GM19043 (cell line): ENCODE measurements around the gene PKHD1.

Experiments
- ATAC-seq: cut with Tn5 transposase; IDR thresholded peaks from one replicate; pipeline ENCODE4 v1.9.1; 2021; ENCODE audit warnings: low read depth; ENCODE audit not compliant: unreplicated experiment

Gene PKHD1

GRCh38 chr6:52108128-52108527 is 20.7 kb upstream of the PKHD1 start:
- ATAC-seq: no peak

- ATAC-seq: no peak
These were observed 19.6 kb upstream of the PKHD1 start for GRCh38 chr6:52106994-52107393.

DNA sequence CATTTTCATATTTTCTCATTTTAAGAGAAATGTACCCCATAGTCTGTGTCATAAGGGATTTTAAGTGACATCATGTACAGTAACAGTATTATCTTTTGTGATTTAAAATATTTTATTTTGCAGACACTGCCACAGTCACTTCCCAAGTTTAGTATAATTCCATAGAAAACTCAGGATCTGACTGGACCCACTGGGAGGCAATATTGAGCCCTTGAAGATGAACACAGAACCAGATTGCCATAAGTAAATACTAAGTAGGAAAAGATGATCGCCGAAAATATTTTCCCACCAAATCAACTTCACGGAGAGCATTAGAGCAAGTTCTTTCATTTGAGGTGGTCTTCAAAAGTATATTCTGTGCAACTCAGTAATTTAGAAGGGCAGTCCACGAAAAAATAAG is 17.6 kb upstream of the PKHD1 start:
- no peak for ATAC-seq

- no peak for ATAC-seq
These were observed 16.2 kb upstream of the PKHD1 start for GRCh38 chr6:52103623-52104022.

- no peak for ATAC-seq
These were observed 15.0 kb upstream of the PKHD1 start for GRCh38 chr6:52102405-52102804.

GRCh38 chr6:52098721-52099120 is 11.3 kb upstream of the PKHD1 start:
- no peak for ATAC-seq

GRCh38 chr6:52089758-52090348 is 2.4 kb upstream of the PKHD1 start:
- ATAC-seq: no peak

GRCh38 chr6:52086741-52087140 is 672 bp downstream of the PKHD1 start:
- ATAC-seq: no peak

GRCh38 chr6:52081237-52081636 is 6.2 kb downstream of the PKHD1 start:
- no peak for ATAC-seq

DNA sequence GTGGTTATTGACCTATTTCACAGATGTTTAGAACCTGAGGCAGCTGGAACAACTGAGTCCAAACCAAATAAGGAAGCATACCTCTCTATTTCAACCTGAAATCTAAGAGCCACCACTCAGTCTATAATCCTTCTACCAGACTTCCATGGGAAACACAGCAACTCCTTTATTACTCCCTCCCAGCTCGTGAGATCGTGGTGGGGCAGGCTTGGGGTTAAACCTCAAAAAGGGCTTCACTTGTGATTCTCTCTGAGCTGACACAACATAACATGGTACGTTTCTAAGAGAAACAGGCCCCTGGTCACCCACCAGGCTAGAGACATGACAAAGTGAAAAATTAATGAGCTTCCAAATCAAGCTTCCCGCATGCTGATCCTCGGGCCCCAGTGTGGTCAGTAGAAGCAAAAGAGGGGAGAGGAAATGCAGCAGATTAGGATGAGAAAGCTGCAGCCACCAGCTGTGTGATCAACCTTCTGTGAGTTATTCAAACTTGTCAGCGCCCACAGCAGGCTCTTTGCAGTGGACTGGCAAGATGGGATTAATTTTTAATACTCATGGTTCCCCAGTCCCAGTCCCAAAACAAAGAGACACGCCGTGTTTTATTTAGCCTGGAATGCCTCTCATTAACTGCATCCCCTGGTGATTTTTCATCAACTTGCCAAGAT is 9.3 kb downstream of the PKHD1 start:
- ATAC-seq: no peak

DNA sequence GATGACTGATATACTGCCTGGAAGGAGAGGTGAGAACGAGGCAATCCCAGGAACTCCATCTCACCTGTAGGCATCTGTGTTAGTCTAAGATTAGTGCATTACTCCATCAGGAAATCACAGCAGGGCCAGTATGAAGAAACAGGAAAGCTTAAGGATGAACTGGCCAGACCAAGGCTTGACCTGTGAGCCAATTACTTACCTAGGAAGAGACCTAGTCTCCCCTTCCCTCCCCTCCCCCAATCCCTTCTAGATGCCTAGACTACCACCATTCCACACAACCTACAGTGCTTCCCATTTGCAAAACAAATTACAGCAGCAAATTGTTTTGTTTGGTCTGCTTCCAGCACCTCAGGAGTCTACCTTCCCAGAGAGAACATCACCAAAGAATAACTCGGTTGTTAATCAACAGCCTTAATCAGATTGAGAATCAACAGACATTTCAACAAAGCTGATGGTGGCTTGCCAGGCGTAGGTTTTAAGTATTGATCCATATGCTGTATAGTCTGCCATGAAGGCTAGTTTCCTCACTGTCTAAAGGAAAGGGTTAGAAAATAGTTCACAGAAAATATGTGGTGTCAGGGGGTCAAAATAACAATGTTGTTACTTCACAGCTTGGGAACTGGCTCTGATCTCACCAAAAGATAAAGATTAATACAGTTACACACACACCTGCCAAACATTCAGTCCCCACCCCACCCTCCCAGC is 10.1 kb downstream of the PKHD1 start:
- ATAC-seq: no peak

DNA sequence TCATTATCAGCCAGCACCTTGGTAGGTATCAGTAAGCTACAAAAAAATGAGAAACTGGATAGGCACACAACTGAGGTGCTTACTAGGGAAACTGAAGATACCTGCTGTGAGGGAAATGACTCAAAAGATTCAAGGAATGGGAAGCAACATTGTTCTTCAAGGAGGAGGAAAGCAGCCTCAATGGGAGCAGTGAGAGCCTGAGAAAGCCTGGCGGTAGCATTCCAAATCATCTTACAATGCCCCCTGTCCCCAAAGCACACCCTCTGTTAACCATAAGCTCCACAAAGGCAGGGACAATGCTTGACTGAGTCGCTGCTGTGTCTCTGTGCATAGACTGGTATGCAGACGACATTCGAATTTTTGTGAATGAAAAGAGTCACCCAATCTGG is 10.6 kb downstream of the PKHD1 start:
- ATAC-seq: no peak

- no peak for ATAC-seq
These were observed 12.7 kb downstream of the PKHD1 start for GRCh38 chr6:52074716-52075115.

DNA sequence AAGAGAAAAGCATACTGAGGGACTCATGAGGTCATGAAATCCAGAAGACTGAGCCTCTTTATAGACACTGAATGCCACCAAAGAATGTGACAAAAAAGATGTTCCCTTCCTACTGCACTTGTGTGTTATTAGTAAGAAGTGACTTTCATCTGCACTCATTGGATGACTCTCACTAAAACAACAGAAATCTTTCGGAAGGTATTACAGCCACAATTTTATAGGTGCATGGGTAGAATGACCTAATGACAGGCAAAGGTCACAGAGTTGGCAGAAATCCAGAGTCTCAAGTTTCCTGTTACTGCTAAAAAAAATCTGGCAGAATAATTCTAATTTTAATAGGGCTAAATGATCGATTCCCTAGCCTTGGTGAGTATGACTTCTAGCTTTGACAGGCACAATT is 13.3 kb downstream of the PKHD1 start:
- no peak for ATAC-seq

GRCh38 chr6:52065621-52066020 is 21.8 kb downstream of the PKHD1 start:
- no peak for ATAC-seq

GRCh38 chr6:52063584-52064344 is 23.6 kb downstream of the PKHD1 start:
- peak; percentile 99 for ATAC-seq

GRCh38 chr6:52061481-52061880 is 25.9 kb downstream of the PKHD1 start:
- ATAC-seq: no peak

DNA sequence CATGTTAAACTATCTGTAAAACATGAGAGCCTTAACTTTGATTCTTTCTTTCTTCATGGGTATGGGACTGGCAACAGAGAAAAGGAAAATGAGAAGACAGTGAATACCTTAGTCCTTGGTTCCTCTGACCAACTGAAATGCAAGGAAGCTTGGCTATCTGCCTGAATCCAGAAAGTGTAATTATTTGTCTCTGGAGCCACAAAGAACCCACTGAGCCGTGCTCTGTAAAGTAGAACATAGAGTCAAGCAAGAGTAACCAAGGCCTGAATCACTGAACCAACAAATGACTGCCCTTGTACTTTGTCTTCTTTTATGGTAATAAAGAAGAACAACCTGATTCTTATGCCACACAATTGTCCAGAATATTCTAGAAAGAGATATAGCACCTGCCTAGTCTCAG is 27.6 kb downstream of the PKHD1 start:
- no peak for ATAC-seq

- no peak for ATAC-seq
These were observed 32.0 kb downstream of the PKHD1 start for GRCh38 chr6:52055451-52055850.

DNA sequence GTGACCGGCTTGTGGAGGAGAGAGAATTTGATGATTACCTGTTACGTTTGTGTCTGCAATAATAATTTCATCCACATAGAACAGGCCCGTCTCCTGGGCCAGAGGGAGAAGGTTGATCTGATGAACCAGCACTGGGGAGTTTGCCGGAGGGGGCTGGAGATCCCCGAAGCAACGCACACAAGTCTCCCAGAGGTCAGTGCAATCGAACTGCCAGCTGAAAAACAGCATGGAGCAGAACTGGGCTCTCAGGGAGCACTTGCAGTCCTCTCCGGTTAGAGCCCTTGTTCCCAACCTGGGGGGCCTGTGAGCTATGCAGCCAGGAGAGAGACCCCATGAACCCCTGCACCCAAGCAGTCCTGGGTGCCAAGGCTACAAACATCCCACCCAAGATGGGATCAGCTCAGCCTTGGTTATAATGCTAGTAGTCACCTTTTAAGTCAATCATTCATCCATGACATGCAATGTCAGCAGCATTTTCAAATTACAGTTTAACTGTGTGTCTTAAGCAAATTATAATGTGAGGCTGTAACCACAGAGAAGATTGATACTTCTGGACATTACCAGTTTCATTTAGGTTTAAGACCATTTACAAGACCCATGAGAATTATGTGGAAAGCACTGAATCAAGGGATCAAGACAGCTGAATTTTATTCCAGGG is 34.2 kb downstream of the PKHD1 start:
- no peak for ATAC-seq

- no peak for ATAC-seq
These were observed 37.4 kb downstream of the PKHD1 start for GRCh38 chr6:52050051-52050405.
